Measurements from ENCODE around the gene SLC38A8. TPM values are rescaled to one million over a fixed set of nuclear protein-coding genes. Genes with fewer than 3 reads are reported as not detected.

The SLC38A8 gene
- polyA plus RNA-seq, 1 donor: 0.12 TPM

DNA sequence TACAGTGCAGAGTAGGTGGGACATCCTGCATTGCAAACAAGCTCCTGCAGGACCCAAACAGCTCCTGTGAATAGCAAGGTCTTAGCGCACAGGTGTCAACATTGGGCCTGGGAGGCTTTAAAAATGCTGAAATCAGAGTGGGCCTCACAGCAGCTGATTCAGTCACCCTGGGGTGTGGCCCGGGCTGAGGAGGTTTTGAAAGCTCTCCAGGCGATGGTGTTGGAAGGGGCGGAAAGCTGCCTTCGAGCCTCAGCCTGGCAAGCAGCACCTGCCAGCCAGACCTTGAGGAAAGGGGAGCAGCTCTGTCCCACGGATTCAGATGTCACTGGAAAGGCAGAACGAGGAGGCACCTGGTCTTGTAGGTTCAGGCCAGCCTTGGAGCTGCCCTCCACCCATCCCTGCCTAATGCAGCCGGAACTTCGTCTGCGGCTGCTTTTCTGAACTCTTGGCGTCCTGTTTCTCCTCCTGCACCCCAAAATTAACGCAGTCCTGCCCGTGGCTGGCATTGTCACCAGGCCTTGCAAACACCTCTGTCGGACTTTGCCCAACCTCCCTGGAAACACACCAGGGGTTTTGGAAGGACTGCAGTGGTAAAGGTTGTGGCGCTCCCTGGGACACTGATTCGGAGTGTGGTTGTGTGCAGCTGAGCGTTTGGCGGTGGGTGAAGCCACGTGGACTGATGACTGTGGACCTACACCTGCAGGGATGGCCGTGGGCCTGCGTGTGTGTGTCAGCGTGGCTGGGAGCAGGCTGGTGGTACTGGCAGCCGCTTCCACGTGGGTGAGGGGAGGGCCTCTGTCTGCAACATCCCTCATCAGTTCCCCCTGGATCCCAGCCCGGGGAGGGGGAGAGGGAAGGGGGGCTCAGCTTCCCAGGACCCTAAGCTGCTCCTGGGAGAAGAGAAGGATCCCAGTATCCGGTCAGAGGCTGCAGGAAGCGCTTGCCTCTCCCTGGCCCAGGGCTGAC, 71.1 kb downstream of the SLC38A8 start:
- H3K27ac ChIP-seq (ENCODE audit: low read length): no peak overlapping the region
- no peak overlapping the region for H3K4me3 ChIP-seq (ENCODE audit: low read length)
- DNase-seq: no peak
- WGBS (ENCODE audit: insufficient coverage, low lambda C conversion rate): no CpG with 5 or more reads among the region's 27 CpGs
- no peaks in the 10 kb centered on the region for H3K9me3 ChIP-seq (ENCODE audit: control insufficient read depth, low read depth, low read length)
- peaks cover 18% of the 10 kb centered on the region for H3K27me3 ChIP-seq (ENCODE audit: control insufficient read depth, insufficient read depth, low read length)
- H3K36me3 ChIP-seq (ENCODE audit: control insufficient read depth, insufficient read depth, low read length): no peaks in the 10 kb centered on the region
- no peaks in the 10 kb centered on the region for H3K4me1 ChIP-seq (ENCODE audit: control insufficient read depth, insufficient read depth, low read length)

DNA sequence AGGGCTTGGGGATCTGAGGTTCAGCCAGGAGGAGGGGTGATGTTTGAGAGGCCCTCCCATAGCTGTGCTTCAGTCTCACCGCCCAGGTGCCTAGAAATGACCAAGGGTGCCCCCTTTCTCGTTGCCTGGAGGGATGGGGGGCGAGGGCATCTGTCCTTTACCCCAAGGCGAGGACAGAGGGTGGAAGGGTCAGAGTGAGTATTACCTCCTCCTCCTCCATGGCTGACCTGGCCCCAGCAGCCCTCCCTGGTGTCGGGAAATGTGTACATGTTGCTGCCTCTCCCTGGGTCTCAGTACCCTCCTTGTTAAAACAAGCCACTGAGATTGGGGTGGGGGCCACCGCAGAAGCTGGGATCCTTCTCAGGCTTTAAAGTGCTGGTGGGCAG, 72.2 kb downstream of the SLC38A8 start:
- no peak for DNase-seq
- no peaks in the 10 kb centered on the region for H3K4me1 ChIP-seq (ENCODE audit: control insufficient read depth, insufficient read depth, low read length)
- no CpG with 5 or more reads among the region's 6 CpGs for WGBS (ENCODE audit: insufficient coverage, low lambda C conversion rate)

DNA sequence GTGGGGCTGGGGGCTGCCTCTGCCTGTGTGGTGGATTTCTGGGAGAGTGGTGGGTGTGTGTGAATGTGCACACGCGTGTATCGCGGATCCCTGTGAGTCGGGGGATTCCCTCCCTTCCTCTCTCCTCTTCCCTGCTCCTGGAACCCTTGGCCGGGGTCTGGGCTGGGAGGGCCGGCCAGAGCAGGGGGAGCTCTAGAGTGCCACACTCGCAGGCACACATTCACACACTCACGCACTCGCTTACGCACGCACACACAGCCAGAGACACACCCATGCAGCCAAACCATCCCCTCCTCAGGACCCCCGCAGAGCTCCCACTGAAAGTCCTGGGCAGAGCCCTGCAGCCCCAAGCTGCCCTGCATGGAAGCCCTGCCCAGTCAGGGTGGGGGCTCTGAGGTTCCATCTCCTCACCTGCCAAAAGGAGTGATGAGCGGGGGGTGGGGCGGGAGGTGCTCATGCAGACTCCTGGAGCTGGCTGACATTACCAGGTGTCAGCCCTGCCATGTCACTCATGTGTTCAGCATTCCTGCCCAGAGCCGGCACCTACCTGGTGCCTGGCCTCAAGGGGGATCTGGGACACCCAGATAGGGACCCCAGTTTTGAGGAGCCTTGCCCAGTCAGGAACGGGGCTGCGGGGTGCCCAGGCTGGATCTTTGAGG, 72.7 kb downstream of the SLC38A8 start:
- Histone ChIP-seq H3K4me3 (ENCODE audit: low read length) (no peak overlapping the region), H3K27ac (ENCODE audit: low read length) (no peak overlapping the region), H3K27me3 (ENCODE audit: control insufficient read depth, insufficient read depth, low read length) (peaks cover 18% of the 10 kb centered on the region), H3K9me3 (ENCODE audit: control insufficient read depth, low read depth, low read length) (no peaks in the 10 kb centered on the region), H3K4me1 (ENCODE audit: control insufficient read depth, insufficient read depth, low read length) (no peaks in the 10 kb centered on the region), H3K36me3 (ENCODE audit: control insufficient read depth, insufficient read depth, low read length) (no peaks in the 10 kb centered on the region)
- DNase-seq: no peak
- no CpG with 5 or more reads among the region's 18 CpGs for WGBS (ENCODE audit: insufficient coverage, low lambda C conversion rate)

More for the DNA sequence above, 72.2 kb downstream of the SLC38A8 start:
- Histone ChIP-seq H3K9me3 (ENCODE audit: control insufficient read depth, low read depth, low read length) (no peaks in the 10 kb centered on the region), H3K36me3 (ENCODE audit: control insufficient read depth, insufficient read depth, low read length) (no peaks in the 10 kb centered on the region), H3K27me3 (ENCODE audit: control insufficient read depth, insufficient read depth, low read length) (peaks cover 18% of the 10 kb centered on the region), H3K27ac (ENCODE audit: low read length) (no peak overlapping the region), H3K4me3 (ENCODE audit: low read length) (no peak overlapping the region)

DNA sequence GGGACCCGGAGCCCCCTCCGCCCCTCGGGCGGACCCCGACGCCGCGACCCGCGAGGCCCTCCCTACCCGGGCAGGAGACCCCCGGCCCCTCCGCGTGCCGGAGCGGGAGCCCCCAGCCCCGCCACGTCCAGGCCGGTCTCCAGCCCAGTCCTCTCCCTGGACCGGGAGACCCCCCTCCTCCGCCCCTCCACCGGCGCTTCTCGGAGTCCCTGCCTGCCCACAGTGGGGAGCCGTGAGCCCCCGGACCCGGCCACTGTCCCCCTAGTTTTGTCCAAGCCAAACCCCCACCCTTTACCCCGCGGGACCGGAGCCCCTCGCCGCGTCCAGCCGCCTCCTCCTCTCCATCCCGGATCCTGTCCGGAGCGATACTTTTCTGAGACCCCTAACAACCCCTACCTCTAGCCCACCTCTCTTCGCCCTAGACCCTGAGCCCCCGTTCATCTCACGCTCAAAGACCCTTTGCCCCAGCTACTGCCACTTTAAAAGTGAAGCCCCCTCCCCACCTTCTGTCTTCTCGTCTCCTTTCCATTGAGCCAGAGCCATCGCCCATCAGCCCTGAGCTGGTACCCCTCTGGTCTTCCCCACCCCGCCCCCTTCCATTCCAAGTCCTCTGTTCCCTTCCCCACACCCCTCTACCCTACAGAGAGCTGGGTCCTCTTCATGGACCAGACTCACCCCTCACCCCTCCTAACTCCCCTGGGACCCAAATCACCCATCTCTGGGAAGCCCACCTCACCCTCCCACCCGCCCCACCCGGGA, 73.5 kb downstream of the SLC38A8 start:
- WGBS (ENCODE audit: insufficient coverage, low lambda C conversion rate): no CpG with 5 or more reads among the region's 45 CpGs
- Histone ChIP-seq H3K4me1 (ENCODE audit: control insufficient read depth, insufficient read depth, low read length) (no peaks in the 10 kb centered on the region), H3K4me3 (ENCODE audit: low read length) (no peak overlapping the region), H3K27ac (ENCODE audit: low read length) (no peak overlapping the region), H3K9me3 (ENCODE audit: control insufficient read depth, low read depth, low read length) (no peaks in the 10 kb centered on the region), H3K27me3 (ENCODE audit: control insufficient read depth, insufficient read depth, low read length) (peaks cover 18% of the 10 kb centered on the region), H3K36me3 (ENCODE audit: control insufficient read depth, insufficient read depth, low read length) (no peaks in the 10 kb centered on the region)
- no peak for DNase-seq

DNA sequence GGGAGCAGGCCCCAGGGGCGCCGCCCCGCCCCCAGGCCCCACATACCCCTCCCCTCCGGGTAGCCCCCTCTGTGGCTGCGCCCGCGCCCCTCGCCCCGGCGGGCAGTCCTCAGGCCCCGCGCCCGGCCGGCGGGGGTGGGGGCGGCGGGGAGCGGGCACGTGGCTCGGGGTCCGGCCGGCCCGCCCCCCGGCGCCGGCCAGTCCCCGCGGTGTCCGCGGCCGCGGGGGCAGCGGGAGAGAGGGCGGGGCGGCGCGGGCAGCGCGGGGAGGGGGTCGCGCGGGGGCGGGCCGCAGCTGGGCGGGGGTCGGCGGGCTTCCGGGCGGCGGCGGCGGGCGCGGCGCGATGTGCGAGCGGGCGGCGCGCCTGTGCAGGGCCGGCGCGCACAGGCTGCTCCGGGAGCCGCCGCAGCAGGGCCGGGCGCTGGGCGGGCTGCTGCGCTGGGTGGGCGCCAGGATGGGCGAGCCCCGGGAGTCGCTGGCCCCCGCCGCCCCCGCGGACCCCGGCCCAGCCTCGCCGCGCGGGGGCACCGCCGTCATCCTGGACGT, 74.2 kb downstream of the SLC38A8 start:
- Histone ChIP-seq H3K4me3 (ENCODE audit: low read length) (no peak overlapping the region), H3K27ac (ENCODE audit: low read length) (no peak overlapping the region), H3K4me1 (ENCODE audit: control insufficient read depth, insufficient read depth, low read length) (no peaks in the 10 kb centered on the region), H3K36me3 (ENCODE audit: control insufficient read depth, insufficient read depth, low read length) (no peaks in the 10 kb centered on the region), H3K27me3 (ENCODE audit: control insufficient read depth, insufficient read depth, low read length) (peaks cover 18% of the 10 kb centered on the region), H3K9me3 (ENCODE audit: control insufficient read depth, low read depth, low read length) (no peaks in the 10 kb centered on the region)
- DNase-seq: no peak
- no CpG with 5 or more reads among the region's 87 CpGs for WGBS (ENCODE audit: insufficient coverage, low lambda C conversion rate)

DNA sequence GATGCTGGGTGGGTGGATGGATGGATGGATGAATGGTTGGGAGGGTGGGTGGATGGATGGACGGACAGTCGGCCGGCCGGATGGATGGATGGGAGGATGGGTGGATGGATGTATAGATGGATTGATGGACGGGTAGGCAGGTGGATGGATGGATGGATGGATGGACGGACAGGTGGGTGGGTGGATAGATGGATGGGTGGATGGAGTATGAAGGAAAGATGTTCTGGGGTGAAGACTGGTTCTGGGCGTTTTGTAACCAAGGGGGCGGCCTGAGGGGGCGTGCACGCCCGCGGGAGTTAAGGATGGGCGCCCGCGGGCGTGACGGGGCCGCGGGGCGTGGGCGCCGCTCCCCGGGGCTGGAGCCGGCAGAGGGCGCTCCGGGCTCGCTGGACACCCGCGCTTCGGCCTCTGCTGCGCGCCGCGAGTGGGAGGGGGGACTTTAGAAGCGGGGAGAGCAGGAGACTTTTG, 74.7 kb downstream of the SLC38A8 start, which contains the start of gene NECAB2:
Gene NECAB2 (plus strand): TSS at position 407 of the 468 bp plus-strand sequence. CDS start 405 bp downstream, outside the sequence.
- H3K9me3 ChIP-seq (ENCODE audit: control insufficient read depth, low read depth, low read length): no peaks in the 10 kb centered on the region
- H3K27ac ChIP-seq (ENCODE audit: low read length): no peak within 1 kb of the TSS
- no peaks in the 10 kb centered on the region for H3K4me1 ChIP-seq (ENCODE audit: control insufficient read depth, insufficient read depth, low read length)
- DNase-seq: no peak
- no peak within 1 kb of the TSS for H3K4me3 ChIP-seq (ENCODE audit: low read length)
- peaks cover 18% of the 10 kb centered on the region for H3K27me3 ChIP-seq (ENCODE audit: control insufficient read depth, insufficient read depth, low read length)
- WGBS (ENCODE audit: insufficient coverage, low lambda C conversion rate): no CpG with 5 or more reads among the region's 35 CpGs
- no peaks in the 10 kb centered on the region for H3K36me3 ChIP-seq (ENCODE audit: control insufficient read depth, insufficient read depth, low read length)

DNA sequence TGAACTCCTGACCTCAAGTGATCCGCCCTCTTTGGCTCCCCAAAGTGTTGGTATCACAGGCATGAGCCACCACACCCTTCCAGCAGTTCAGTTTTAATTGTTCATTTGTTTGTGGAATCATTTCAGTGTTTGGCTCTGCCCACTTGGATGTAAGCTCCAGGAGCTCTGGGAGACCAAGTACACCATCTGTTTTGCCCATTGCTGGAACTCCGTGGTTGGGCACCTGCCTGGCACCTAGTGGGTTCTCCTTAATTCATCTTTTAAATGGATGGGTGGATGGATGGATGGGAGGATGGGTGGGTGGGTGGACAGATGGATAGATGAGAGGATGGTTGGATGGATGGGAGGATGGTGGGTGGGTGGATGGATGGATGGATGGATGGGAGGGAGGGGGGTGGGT, 75.5 kb downstream of the SLC38A8 start:
- H3K27ac ChIP-seq (ENCODE audit: low read length): no peak overlapping the region
- no peaks in the 10 kb centered on the region for H3K9me3 ChIP-seq (ENCODE audit: control insufficient read depth, low read depth, low read length)
- no peak overlapping the region for H3K4me3 ChIP-seq (ENCODE audit: low read length)
- no peaks in the 10 kb centered on the region for H3K36me3 ChIP-seq (ENCODE audit: control insufficient read depth, insufficient read depth, low read length)
- no peaks in the 10 kb centered on the region for H3K4me1 ChIP-seq (ENCODE audit: control insufficient read depth, insufficient read depth, low read length)
- WGBS (ENCODE audit: insufficient coverage, low lambda C conversion rate): no CpG with 5 or more reads among the region's 2 CpGs
- H3K27me3 ChIP-seq (ENCODE audit: control insufficient read depth, insufficient read depth, low read length): peaks cover 18% of the 10 kb centered on the region
- no peak for DNase-seq

DNA sequence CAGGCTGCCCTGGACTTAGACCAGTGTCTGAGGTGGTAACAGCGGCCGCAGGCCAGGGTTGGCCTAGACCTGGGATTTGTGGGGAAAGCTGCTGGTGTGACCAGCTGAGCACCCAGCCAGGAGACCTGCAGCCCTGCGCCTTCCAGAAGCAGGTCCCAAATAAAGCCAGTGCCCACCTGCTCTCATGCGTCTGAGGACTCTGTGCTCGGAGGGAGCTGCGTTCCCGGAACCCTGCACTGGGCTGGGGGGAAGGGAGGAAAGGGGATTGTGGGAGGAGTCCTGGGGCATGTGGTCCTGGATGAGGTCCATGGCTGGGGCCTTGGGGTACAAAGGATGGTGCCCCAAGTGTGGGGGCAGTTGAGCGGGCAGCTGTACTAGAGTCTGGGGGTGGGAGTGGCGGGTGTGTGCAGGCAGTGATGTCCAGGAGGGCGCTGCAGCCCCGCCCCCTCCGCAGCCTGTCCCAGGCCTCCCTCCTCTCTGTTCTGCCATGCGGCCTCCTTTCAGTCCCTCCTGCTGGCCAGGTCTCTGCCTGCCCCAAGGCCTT, 76.4 kb downstream of the SLC38A8 start:
- no peaks in the 10 kb centered on the region for H3K9me3 ChIP-seq (ENCODE audit: control insufficient read depth, low read depth, low read length)
- H3K36me3 ChIP-seq (ENCODE audit: control insufficient read depth, insufficient read depth, low read length): peaks cover under 1% of the 10 kb centered on the region
- H3K4me3 ChIP-seq (ENCODE audit: low read length): no peak overlapping the region
- H3K27me3 ChIP-seq (ENCODE audit: control insufficient read depth, insufficient read depth, low read length): peaks cover 18% of the 10 kb centered on the region
- no peaks in the 10 kb centered on the region for H3K4me1 ChIP-seq (ENCODE audit: control insufficient read depth, insufficient read depth, low read length)
- DNase-seq: no peak
- no peak overlapping the region for H3K27ac ChIP-seq (ENCODE audit: low read length)
- no CpG with 5 or more reads among the region's 13 CpGs for WGBS (ENCODE audit: insufficient coverage, low lambda C conversion rate)

DNA sequence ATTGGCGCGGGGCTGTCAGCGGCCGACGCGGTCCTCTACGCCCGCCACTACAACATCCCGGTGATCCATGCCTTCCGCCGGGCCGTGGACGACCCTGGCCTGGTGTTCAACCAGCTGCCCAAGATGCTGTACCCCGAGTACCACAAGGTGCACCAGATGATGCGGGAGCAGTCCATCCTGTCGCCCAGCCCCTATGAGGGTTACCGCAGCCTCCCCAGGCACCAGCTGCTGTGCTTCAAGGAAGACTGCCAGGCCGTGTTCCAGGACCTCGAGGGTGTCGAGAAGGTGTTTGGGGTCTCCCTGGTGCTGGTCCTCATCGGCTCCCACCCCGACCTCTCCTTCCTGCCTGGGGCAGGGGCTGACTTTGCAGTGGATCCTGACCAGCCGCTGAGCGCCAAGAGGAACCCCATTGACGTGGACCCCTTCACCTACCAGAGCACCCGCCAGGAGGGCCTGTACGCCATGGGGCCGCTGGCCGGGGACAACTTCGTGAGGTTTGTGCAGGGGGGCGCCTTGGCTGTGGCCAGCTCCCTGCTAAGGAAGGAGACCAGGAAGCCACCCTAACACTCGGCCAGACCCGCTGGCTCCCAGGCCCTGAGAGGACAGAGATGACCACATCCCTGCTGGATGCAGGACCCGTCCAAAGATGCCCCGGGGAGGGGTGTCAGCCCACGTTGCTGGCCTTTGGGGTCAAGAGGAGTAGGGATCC, 77.0 kb downstream of the SLC38A8 start:
- no peak for DNase-seq
- whole genome bisulfite sequencing (ENCODE audit: insufficient coverage, low lambda C conversion rate): no CpG with 5 or more reads among the region's 36 CpGs
- no peak overlapping the region for H3K27ac ChIP-seq (ENCODE audit: low read length)
- no peaks in the 10 kb centered on the region for H3K9me3 ChIP-seq (ENCODE audit: control insufficient read depth, low read depth, low read length)
- H3K4me1 ChIP-seq (ENCODE audit: control insufficient read depth, insufficient read depth, low read length): no peaks in the 10 kb centered on the region
- no peak overlapping the region for H3K4me3 ChIP-seq (ENCODE audit: low read length)
- peaks cover 2% of the 10 kb centered on the region for H3K36me3 ChIP-seq (ENCODE audit: control insufficient read depth, insufficient read depth, low read length)
- peaks cover 18% of the 10 kb centered on the region for H3K27me3 ChIP-seq (ENCODE audit: control insufficient read depth, insufficient read depth, low read length)

All from large intestine (tissue), 3 donors.